Neural cell (in vitro differentiated cells): ENCODE measurements around the gene BICRAL. TPM values are rescaled to one million over a fixed set of nuclear protein-coding genes. Genes with fewer than 3 reads are reported as not detected.

Experiments
- H2AFZ ChIP-seq: fragments of 200-600, 300-800 bp; sonication (generic), shearing (Covaris generic); 2 replicates; pipeline ENCODE4 v1.6.0; 2014; ENCODE audit warnings: low read depth, mild to moderate bottlenecking, antibody characterized with exemption, low read length, moderate library complexity
- H3F3A ChIP-seq: fragments of 200-600 bp; shearing (Covaris generic); 2 replicates; pipeline ENCODE4 v1.6.1; 2016; ENCODE audit warnings: mild to moderate bottlenecking, moderate library complexity, mixed read lengths, antibody characterized with exemption, low read length; ENCODE audit not compliant: insufficient read depth, poor library complexity, severe bottlenecking
- H3K27ac ChIP-seq: fragments of 200-600, 300-800 bp; sonication (generic), shearing (Covaris generic); 2 replicates; pipeline ENCODE4 v1.5.1; 2014; ENCODE audit warnings: mild to moderate bottlenecking, low read length, moderate library complexity
- H3K27me3 ChIP-seq: fragments of 300-800, 200-600 bp; sonication (generic), shearing (Covaris generic); 2 replicates; pipeline ENCODE4 v1.6.0; 2014; ENCODE audit warnings: mild to moderate bottlenecking, low read depth, low read length, moderate library complexity; ENCODE audit not compliant: insufficient read depth
- H3K36me3 ChIP-seq: fragments of 300-800, 200-600 bp; sonication (generic), shearing (Covaris generic); 2 replicates; pipeline ENCODE4 v1.5.1; 2014; ENCODE audit warnings: mild to moderate bottlenecking, antibody characterized with exemption, low read length, moderate library complexity; ENCODE audit not compliant: insufficient read depth
- H3K4me2 ChIP-seq: fragments of 300-800, 200-600 bp; sonication (generic), shearing (Covaris generic); 2 replicates; pipeline ENCODE4 v1.6.0; 2014; ENCODE audit warnings: mild to moderate bottlenecking, low read length
- H3K4me3 ChIP-seq: fragments of 300-800, 200-600 bp; sonication (generic), shearing (Covaris generic); 2 replicates; pipeline ENCODE4 v1.5.1; 2014; ENCODE audit warnings: mild to moderate bottlenecking, low read length, moderate library complexity
- H3K79me2 ChIP-seq: fragments of 200-600 bp; shearing (Covaris generic); replicated peaks from 2 replicates; pipeline ENCODE4 v1.6.0; 2014; ENCODE audit warnings: mild to moderate bottlenecking, low read length, moderate library complexity; ENCODE audit not compliant: insufficient read depth
- H3K9ac ChIP-seq: fragments of 300-800, 200-600 bp; sonication (generic), shearing (Covaris generic); 2 replicates; pipeline ENCODE4 v1.6.1; 2016; ENCODE audit warnings: mild to moderate bottlenecking, low read length, mixed read lengths
- H3K9me2 ChIP-seq: fragments of 200-600 bp; shearing (Covaris generic); 2 replicates; pipeline ENCODE4 v1.6.1; 2016; ENCODE audit warnings: mild to moderate bottlenecking, low read length, mixed read lengths; ENCODE audit not compliant: insufficient read depth
- H3K9me3 ChIP-seq: fragments of 200-600, 300-800 bp; sonication (generic), shearing (Covaris generic); 2 replicates; pipeline ENCODE4 v1.6.1; 2016; ENCODE audit warnings: mild to moderate bottlenecking, mixed run types, low read length, moderate library complexity, mixed read lengths
- H4K20me1 ChIP-seq: fragments of 200-600 bp; shearing (Covaris generic); 2 replicates; pipeline ENCODE4 v1.6.1; 2016; ENCODE audit warnings: mild to moderate bottlenecking, mixed run types; ENCODE audit not compliant: insufficient read depth
- EP300 ChIP-seq: fragments of 450-650 bp; conservative IDR thresholded peaks from 2 replicates; pipeline ENCODE4 v1.6.1; 2014; ENCODE audit warnings: antibody characterized with exemption, mild to moderate bottlenecking, moderate library complexity; ENCODE audit not compliant: poor library complexity, severe bottlenecking
- EZH2 ChIP-seq: fragments of 200-600, 300-800 bp; shearing (Covaris generic), sonication (generic); IDR thresholded peaks from 2 replicates; pipeline ENCODE4 v1.6.1; 2014; ENCODE audit warnings: antibody characterized with exemption, low read length, borderline replicate concordance, mild to moderate bottlenecking; ENCODE audit not compliant: insufficient read depth, poor library complexity, severe bottlenecking
- MXI1 ChIP-seq: fragments of 450-650 bp; conservative IDR thresholded peaks from 2 replicates; pipeline ENCODE4 v1.6.1; 2014; ENCODE audit warnings: antibody characterized with exemption, mild to moderate bottlenecking; ENCODE audit not compliant: poor library complexity, severe bottlenecking
- POLR2AphosphoS5 ChIP-seq: IDR thresholded peaks from 2 replicates; pipeline ENCODE4 v1.6.1; 2012
- RAD21 ChIP-seq: fragments of 450-650 bp; conservative IDR thresholded peaks from 2 replicates; pipeline ENCODE4 v1.6.1; 2014; ENCODE audit warnings: antibody characterized with exemption, mild to moderate bottlenecking, moderate library complexity
- SMC3 ChIP-seq: fragments of 450-650 bp; conservative IDR thresholded peaks from 2 replicates; pipeline ENCODE4 v1.6.1; 2014; ENCODE audit warnings: antibody characterized with exemption, mild to moderate bottlenecking, moderate library complexity; ENCODE audit not compliant: poor library complexity
- TAF1 ChIP-seq: IDR thresholded peaks from 2 replicates; pipeline ENCODE4 v1.6.1; 2012; ENCODE audit warnings: low read depth
- polyA plus RNA-seq: library from polyadenylated mRNA; depleted of rRNA; stranded (reverse); fragments of >200 nt; gene quantifications from 2 replicates; pipeline ENCODE4 v1.2.3, GENCODE V29; 2014
- TF ChIP-seq, protein P1 (sequence below): fragments of 450-650 bp; IDR thresholded peaks from 2 replicates; pipeline ENCODE4 v1.5.1; 2014; ENCODE audit warnings: antibody characterized with exemption, mild to moderate bottlenecking, moderate library complexity; ENCODE audit not compliant: poor library complexity, severe bottlenecking
- TF ChIP-seq, protein P2 (sequence below): IDR thresholded peaks from 2 replicates; pipeline ENCODE4 v1.6.1; 2012; ENCODE audit warnings: borderline replicate concordance

Gene BICRAL
- polyA plus RNA-seq, 1 donor from 2014 or later = 6.7 TPM

- Histone ChIP-seq H3K4me3 (peak overlapping the region; percentile 93), H2AFZ (peak overlapping the region; percentile 57), H3K36me3 (no peaks in the 10 kb centered on the region), H3F3A (no peaks in the 10 kb centered on the region), H3K9me2 (no peaks in the 10 kb centered on the region), H3K27me3 (no peaks in the 10 kb centered on the region), H3K4me2 (peak overlapping the region; percentile 88), H4K20me1 (no peaks in the 10 kb centered on the region), H3K79me2 (peaks cover 60% of the 10 kb centered on the region), H3K9ac (peak overlapping the region; percentile 100), H3K27ac (peak overlapping the region; percentile 98), H3K9me3 (no peaks in the 10 kb centered on the region)
- no peak for TF ChIP-seq SMC3
- peak; percentile 77 for TF ChIP-seq TAF1
- TF ChIP-seq, protein P1, sequence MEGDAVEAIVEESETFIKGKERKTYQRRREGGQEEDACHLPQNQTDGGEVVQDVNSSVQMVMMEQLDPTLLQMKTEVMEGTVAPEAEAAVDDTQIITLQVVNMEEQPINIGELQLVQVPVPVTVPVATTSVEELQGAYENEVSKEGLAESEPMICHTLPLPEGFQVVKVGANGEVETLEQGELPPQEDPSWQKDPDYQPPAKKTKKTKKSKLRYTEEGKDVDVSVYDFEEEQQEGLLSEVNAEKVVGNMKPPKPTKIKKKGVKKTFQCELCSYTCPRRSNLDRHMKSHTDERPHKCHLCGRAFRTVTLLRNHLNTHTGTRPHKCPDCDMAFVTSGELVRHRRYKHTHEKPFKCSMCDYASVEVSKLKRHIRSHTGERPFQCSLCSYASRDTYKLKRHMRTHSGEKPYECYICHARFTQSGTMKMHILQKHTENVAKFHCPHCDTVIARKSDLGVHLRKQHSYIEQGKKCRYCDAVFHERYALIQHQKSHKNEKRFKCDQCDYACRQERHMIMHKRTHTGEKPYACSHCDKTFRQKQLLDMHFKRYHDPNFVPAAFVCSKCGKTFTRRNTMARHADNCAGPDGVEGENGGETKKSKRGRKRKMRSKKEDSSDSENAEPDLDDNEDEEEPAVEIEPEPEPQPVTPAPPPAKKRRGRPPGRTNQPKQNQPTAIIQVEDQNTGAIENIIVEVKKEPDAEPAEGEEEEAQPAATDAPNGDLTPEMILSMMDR = peak; percentile 26
- TF ChIP-seq EP300 = no peak
Observed at GRCh38 chr6:42783876-42784642, 2.2 kb downstream of the BICRAL start.

DNA sequence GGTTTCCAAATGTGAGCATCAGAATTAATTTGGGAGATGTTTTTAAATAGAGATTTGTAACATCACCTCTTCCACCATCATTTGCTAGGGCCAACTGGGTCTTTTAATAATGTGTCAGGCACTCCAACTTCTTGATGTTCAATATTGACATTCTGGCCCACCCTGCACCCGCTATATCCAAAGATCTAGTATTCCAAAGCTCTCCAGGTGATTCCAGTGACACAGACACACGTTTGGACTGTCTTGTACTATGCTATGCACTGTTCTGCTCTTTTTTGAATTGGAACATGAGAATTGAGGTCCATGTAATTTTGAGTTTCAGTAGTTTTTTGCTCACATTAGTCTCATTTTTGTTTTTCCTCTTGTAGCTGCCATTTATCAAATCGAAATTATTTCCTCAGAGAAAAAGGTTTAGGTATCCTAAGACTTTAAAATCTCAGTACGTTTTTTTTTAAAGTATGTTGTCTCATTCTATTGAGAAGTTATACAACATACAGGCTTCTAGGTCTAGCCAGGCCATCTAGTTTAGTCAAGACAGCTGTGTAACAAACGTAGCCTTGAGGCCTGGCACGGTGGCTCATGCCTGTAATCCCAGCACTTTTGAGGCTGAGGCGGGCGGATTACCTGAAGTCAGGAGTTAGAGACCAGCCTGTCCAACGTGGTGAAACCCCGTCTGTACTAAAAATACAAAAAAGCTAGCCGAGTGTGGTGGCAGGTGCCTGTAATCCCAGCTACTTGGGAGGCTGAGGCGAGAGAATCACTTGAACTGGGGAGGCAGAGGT, 3.1 kb downstream of the BICRAL start:
- Histone ChIP-seq H3K9ac (peak overlapping the region; percentile 100), H3K79me2 (peaks cover 68% of the 10 kb centered on the region), H3F3A (no peaks in the 10 kb centered on the region), H3K4me2 (peak overlapping the region; percentile 88), H3K36me3 (no peaks in the 10 kb centered on the region), H4K20me1 (no peaks in the 10 kb centered on the region), H2AFZ (no peak overlapping the region), H3K27me3 (no peaks in the 10 kb centered on the region), H3K4me3 (peak overlapping the region; percentile 93), H3K9me2 (no peaks in the 10 kb centered on the region), H3K9me3 (no peaks in the 10 kb centered on the region), H3K27ac (peak overlapping the region; percentile 98)
- TF ChIP-seq EP300 = no peak
- TF ChIP-seq EZH2 = no peak
- TF ChIP-seq TAF1 = no peak
- no peak for TF ChIP-seq POLR2AphosphoS5
- no peak for TF ChIP-seq SMC3
- TF ChIP-seq, protein P2, sequence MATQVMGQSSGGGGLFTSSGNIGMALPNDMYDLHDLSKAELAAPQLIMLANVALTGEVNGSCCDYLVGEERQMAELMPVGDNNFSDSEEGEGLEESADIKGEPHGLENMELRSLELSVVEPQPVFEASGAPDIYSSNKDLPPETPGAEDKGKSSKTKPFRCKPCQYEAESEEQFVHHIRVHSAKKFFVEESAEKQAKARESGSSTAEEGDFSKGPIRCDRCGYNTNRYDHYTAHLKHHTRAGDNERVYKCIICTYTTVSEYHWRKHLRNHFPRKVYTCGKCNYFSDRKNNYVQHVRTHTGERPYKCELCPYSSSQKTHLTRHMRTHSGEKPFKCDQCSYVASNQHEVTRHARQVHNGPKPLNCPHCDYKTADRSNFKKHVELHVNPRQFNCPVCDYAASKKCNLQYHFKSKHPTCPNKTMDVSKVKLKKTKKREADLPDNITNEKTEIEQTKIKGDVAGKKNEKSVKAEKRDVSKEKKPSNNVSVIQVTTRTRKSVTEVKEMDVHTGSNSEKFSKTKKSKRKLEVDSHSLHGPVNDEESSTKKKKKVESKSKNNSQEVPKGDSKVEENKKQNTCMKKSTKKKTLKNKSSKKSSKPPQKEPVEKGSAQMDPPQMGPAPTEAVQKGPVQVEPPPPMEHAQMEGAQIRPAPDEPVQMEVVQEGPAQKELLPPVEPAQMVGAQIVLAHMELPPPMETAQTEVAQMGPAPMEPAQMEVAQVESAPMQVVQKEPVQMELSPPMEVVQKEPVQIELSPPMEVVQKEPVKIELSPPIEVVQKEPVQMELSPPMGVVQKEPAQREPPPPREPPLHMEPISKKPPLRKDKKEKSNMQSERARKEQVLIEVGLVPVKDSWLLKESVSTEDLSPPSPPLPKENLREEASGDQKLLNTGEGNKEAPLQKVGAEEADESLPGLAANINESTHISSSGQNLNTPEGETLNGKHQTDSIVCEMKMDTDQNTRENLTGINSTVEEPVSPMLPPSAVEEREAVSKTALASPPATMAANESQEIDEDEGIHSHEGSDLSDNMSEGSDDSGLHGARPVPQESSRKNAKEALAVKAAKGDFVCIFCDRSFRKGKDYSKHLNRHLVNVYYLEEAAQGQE = no peak
- no peak for TF ChIP-seq RAD21
- TF ChIP-seq, protein P1 = no peak
- TF ChIP-seq MXI1 = no peak
